PC-9 (cell line): ENCODE results near the gene RPTOR.

Source experiments
- EZH2 ChIP-seq: fragments of 200-600 bp; sonication (generic); IDR thresholded peaks from 2 replicates; pipeline ENCODE4 v1.8.0; 2017; ENCODE audit warnings: antibody characterized with exemption, low read depth
- TF ChIP-seq, protein P1 (sequence below): fragments of 200-600 bp; sonication (generic); conservative IDR thresholded peaks from 2 replicates; pipeline ENCODE4 v1.6.1; 2017; ENCODE audit warnings: mixed run types, antibody characterized with exemption, mild to moderate bottlenecking, moderate library complexity

GRCh38 chr17:80738020-80738808, 193.6 kb downstream of the RPTOR start:
- no peak for TF ChIP-seq EZH2
- TF ChIP-seq, protein P1, sequence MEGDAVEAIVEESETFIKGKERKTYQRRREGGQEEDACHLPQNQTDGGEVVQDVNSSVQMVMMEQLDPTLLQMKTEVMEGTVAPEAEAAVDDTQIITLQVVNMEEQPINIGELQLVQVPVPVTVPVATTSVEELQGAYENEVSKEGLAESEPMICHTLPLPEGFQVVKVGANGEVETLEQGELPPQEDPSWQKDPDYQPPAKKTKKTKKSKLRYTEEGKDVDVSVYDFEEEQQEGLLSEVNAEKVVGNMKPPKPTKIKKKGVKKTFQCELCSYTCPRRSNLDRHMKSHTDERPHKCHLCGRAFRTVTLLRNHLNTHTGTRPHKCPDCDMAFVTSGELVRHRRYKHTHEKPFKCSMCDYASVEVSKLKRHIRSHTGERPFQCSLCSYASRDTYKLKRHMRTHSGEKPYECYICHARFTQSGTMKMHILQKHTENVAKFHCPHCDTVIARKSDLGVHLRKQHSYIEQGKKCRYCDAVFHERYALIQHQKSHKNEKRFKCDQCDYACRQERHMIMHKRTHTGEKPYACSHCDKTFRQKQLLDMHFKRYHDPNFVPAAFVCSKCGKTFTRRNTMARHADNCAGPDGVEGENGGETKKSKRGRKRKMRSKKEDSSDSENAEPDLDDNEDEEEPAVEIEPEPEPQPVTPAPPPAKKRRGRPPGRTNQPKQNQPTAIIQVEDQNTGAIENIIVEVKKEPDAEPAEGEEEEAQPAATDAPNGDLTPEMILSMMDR = no peak
